A673 (cell line): ENCODE measurements around the gene GRIK2.

Source experiments
- CTCF ChIP-seq: fragments of 300-800, 200-600 bp; sonication (generic); conservative IDR thresholded peaks from 2 replicates; pipeline ENCODE4 v1.5.1; 2017; ENCODE audit warnings: low read depth, mild to moderate bottlenecking, antibody characterized with exemption, low read length, moderate library complexity, mixed read lengths
- EZH2 ChIP-seq: fragments of 200-600 bp; sonication (generic); IDR thresholded peaks from 2 replicates; pipeline ENCODE4 v1.6.1; 2017; ENCODE audit warnings: borderline replicate concordance, low read depth, mild to moderate bottlenecking, mixed read lengths, antibody characterized with exemption, low read length; ENCODE audit not compliant: poor library complexity, severe bottlenecking

- TF ChIP-seq CTCF (no peak), EZH2 (no peak)
Observed at GRCh38 chr6:101655109-101655508, 261.6 kb downstream of the GRIK2 start.
